Right lobe of liver (tissue), 4 donors: ENCODE measurements around the gene WDR82.

Experiments used
- POLR2A ChIP-seq: fragments of 450-650 bp; IDR thresholded peaks from one replicate; pipeline ENCODE4 v1.6.1; 2017; ENCODE audit warnings: antibody characterized with exemption, mild to moderate bottlenecking
- TF ChIP-seq, protein P1 (sequence below), 4 donors: fragments of 200-600 bp in 3 of 4; fragments of 450-650 bp in 1 of 4; IDR thresholded peaks; one replicate each; pipeline versions ENCODE4 v1.5.1 to v1.8.0; 2016 to 2022; ENCODE audit warnings: antibody characterized with exemption in 4 of 4, mild to moderate bottlenecking in 2 of 4
- donor health status: DM: no; HTN: no; CAD: no.
- donor health status: DM: no; HTN: no; CAD: no.
- donor health status: DM: no; HTN: yes; CAD: no.

DNA sequence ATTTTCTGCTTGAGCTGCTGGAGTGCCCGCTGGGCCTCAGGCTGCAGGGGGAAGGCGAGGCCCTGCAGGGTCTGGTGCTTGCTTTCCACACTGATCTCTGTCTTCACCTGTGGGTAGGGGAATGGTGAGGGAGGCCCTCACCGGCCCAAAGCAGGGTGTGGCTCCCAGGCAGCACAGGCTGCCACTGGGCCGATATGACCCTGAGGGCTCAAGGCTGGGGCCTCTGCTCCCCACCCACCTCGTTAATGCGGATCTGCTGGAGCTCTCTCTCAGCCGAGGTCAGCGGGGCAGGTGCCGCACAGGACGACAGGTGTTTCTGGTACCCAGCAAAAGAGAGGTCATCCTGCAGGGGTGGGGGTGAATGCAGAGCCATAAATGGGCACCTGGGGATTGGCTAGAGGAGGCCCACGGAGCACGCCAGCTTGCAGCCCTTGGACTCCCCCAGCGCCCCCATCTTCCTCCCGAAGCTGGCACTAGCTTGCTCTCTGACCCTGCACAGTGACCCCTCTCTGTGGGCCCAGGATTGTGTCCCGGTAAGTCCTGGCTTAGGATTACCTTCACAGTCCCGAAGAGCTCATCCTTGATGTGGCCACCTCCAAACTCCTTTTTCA, 47.5 kb downstream of the WDR82 start:
- TF ChIP-seq, protein P1, sequence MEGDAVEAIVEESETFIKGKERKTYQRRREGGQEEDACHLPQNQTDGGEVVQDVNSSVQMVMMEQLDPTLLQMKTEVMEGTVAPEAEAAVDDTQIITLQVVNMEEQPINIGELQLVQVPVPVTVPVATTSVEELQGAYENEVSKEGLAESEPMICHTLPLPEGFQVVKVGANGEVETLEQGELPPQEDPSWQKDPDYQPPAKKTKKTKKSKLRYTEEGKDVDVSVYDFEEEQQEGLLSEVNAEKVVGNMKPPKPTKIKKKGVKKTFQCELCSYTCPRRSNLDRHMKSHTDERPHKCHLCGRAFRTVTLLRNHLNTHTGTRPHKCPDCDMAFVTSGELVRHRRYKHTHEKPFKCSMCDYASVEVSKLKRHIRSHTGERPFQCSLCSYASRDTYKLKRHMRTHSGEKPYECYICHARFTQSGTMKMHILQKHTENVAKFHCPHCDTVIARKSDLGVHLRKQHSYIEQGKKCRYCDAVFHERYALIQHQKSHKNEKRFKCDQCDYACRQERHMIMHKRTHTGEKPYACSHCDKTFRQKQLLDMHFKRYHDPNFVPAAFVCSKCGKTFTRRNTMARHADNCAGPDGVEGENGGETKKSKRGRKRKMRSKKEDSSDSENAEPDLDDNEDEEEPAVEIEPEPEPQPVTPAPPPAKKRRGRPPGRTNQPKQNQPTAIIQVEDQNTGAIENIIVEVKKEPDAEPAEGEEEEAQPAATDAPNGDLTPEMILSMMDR (IDR thresholded peaks at IDR 0.05): no peak
- no peak for TF ChIP-seq POLR2A
